MM.1S (cell line): ENCODE results near the gene IGDCC3.

ENCODE experiments used
- DNase-seq: peaks from one replicate; pipeline ENCODE4 v3.0.0-alpha.2; 2015
- H2AFZ ChIP-seq: fragments of 300-600 bp; sonication (generic); 2 replicates; pipeline ENCODE4 v1.6.0; 2016; ENCODE audit warnings: antibody characterized with exemption, low read length
- H3F3A ChIP-seq: fragments of 300-600 bp; sonication (generic); 2 replicates; pipeline ENCODE4 v1.6.1; 2016; ENCODE audit warnings: mild to moderate bottlenecking, antibody characterized with exemption, low read length, moderate library complexity, mixed read lengths; ENCODE audit not compliant: insufficient read depth
- H3K27ac ChIP-seq: fragments of 300-600 bp; sonication (generic); 2 replicates; pipeline ENCODE4 v1.5.1; 2016; ENCODE audit warnings: mild to moderate bottlenecking, low read length
- H3K27me3 ChIP-seq: fragments of 300-600 bp; sonication (generic); replicated peaks from 2 replicates; pipeline ENCODE4 v1.6.0; 2016; ENCODE audit warnings: low read length; ENCODE audit not compliant: insufficient read depth
- H3K36me3 ChIP-seq: fragments of 300-600 bp; sonication (generic); replicated peaks from 2 replicates; pipeline ENCODE4 v1.6.1; 2016; ENCODE audit warnings: mild to moderate bottlenecking, low read length, mixed read lengths; ENCODE audit not compliant: insufficient read depth
- H3K4me1 ChIP-seq: fragments of 300-600 bp; sonication (generic); 2 replicates; pipeline ENCODE4 v1.6.1; 2016; ENCODE audit warnings: low read length, mixed read lengths
- H3K4me2 ChIP-seq: fragments of 300-600 bp; sonication (generic); 2 replicates; pipeline ENCODE4 v1.6.0; 2016; ENCODE audit warnings: low read depth, low read length
- H3K4me3 ChIP-seq: fragments of 300-600 bp; sonication (generic); 2 replicates; pipeline ENCODE4 v1.5.1; 2016; ENCODE audit warnings: low read length, mixed read lengths
- H3K79me2 ChIP-seq: fragments of 300-600 bp; sonication (generic); 2 replicates; pipeline ENCODE4 v1.6.1; 2016; ENCODE audit warnings: mixed run types, low read length, mixed read lengths
- H3K9ac ChIP-seq: fragments of 300-600 bp; sonication (generic); 2 replicates; pipeline ENCODE4 v1.6.1; 2016; ENCODE audit warnings: low read length, mixed read lengths
- H3K9me2 ChIP-seq: fragments of 300-600 bp; sonication (generic); replicated peaks from 2 replicates; pipeline ENCODE4 v1.6.1; 2016; ENCODE audit warnings: mild to moderate bottlenecking, low read length, mixed read lengths; ENCODE audit not compliant: insufficient read depth
- H3K9me3 ChIP-seq: fragments of 300-600 bp; sonication (generic); replicated peaks from 2 replicates; pipeline ENCODE4 v1.6.1; 2016; ENCODE audit warnings: mild to moderate bottlenecking, low read length, mixed read lengths; ENCODE audit not compliant: insufficient read depth
- H4K20me1 ChIP-seq: fragments of 300-600 bp; sonication (generic); 2 replicates; pipeline ENCODE4 v1.6.1; 2016; ENCODE audit warnings: mild to moderate bottlenecking, low read length, moderate library complexity, mixed read lengths; ENCODE audit not compliant: insufficient read depth
- EZH2 ChIP-seq: fragments of 300-600 bp; sonication (generic); optimal IDR thresholded peaks from 2 replicates; pipeline ENCODE3; 2017; ENCODE audit warnings: low read depth, mild to moderate bottlenecking, antibody characterized with exemption, low read length, mixed read lengths
- EZH2phosphoT487 ChIP-seq: fragments of 300-600 bp; sonication (generic); IDR thresholded peaks from 2 replicates; pipeline ENCODE4 v1.6.1; 2018; ENCODE audit warnings: antibody characterized with exemption, low read length
- TF ChIP-seq, protein P1 (sequence below): fragments of 300-600 bp; sonication (generic); IDR thresholded peaks from 2 replicates; pipeline ENCODE4 v1.5.1; 2016; ENCODE audit warnings: antibody characterized with exemption, low read length, mixed read lengths

The IGDCC3 gene

DNA sequence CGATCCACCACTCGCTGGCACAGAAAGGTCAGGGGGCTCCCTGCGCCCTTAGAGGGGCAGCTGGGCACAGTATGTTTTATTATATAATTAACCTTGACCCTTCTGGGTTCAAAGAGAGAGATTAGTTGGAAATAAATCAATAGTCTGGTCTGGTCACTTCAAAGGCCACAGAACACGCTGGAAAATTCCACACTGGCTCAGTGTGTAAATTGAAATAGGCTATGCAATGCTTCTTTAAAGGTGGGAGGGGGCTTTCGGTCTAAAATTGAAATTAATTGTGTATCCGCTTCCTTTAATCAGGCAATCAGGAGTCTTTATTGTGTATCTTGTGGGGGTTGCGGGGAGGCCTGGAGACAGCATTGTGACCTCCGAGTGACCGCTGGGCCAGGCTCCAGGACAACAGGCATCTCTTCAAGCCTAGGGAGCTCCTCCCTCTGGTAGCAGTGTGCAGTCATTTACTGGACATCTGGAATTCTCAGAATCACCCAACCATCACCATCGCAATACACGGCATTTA, 65.3 kb downstream of the IGDCC3 start:
- H4K20me1 ChIP-seq = no peaks in the 10 kb centered on the region
- peaks cover 11% of the 10 kb centered on the region; the same call in 1 of the 2 replicates for H3K27me3 ChIP-seq
- no peaks in the 10 kb centered on the region for H3K79me2 ChIP-seq
- no peak overlapping the region for H3K4me3 ChIP-seq
- H3K4me2 ChIP-seq = no peak overlapping the region
- DNase-seq = no peak
- no peaks in the 10 kb centered on the region for H3K9me3 ChIP-seq
- TF ChIP-seq EZH2 = no peak
- TF ChIP-seq EZH2phosphoT487 = no peak
- TF ChIP-seq, protein P1, sequence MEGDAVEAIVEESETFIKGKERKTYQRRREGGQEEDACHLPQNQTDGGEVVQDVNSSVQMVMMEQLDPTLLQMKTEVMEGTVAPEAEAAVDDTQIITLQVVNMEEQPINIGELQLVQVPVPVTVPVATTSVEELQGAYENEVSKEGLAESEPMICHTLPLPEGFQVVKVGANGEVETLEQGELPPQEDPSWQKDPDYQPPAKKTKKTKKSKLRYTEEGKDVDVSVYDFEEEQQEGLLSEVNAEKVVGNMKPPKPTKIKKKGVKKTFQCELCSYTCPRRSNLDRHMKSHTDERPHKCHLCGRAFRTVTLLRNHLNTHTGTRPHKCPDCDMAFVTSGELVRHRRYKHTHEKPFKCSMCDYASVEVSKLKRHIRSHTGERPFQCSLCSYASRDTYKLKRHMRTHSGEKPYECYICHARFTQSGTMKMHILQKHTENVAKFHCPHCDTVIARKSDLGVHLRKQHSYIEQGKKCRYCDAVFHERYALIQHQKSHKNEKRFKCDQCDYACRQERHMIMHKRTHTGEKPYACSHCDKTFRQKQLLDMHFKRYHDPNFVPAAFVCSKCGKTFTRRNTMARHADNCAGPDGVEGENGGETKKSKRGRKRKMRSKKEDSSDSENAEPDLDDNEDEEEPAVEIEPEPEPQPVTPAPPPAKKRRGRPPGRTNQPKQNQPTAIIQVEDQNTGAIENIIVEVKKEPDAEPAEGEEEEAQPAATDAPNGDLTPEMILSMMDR = no peak
- H3K36me3 ChIP-seq = no peaks in the 10 kb centered on the region
- no peak overlapping the region for H2AFZ ChIP-seq
- H3K9me2 ChIP-seq = no peaks in the 10 kb centered on the region
- no peak overlapping the region for H3K27ac ChIP-seq
- H3F3A ChIP-seq = no peaks in the 10 kb centered on the region
- no peak overlapping the region for H3K9ac ChIP-seq
- no peaks in the 10 kb centered on the region for H3K4me1 ChIP-seq

DNA sequence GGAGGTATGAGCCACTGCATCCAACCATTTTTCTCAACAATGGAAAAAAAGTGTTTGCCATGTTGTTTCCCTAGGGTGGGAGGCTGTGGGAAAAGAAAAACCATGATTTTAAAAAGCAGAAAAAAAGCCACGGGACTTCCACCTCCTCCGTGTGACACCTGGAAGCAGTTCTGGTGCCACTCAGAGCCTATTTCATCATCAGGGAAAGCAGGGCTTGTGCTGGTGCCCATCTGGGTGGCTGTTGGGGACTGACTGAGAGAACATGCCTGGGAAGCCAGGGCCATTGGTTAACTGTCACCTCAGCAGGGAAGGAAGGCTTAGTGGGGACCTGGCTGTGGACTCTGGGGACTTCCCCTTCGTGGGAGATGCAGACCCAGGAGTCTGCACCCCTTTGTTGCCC, 66.0 kb downstream of the IGDCC3 start:
- H3F3A ChIP-seq = no peaks in the 10 kb centered on the region
- no peaks in the 10 kb centered on the region for H3K36me3 ChIP-seq
- H3K4me2 ChIP-seq = no peak overlapping the region
- H3K4me1 ChIP-seq = no peaks in the 10 kb centered on the region
- TF ChIP-seq, protein P1 = no peak
- TF ChIP-seq EZH2 = no peak
- TF ChIP-seq EZH2phosphoT487 = no peak
- no peak for DNase-seq
- H3K79me2 ChIP-seq = no peaks in the 10 kb centered on the region
- H3K4me3 ChIP-seq = no peak overlapping the region
- no peaks in the 10 kb centered on the region for H4K20me1 ChIP-seq
- H3K27ac ChIP-seq = no peak overlapping the region
- peaks cover 11% of the 10 kb centered on the region; the same call in 1 of the 2 replicates for H3K27me3 ChIP-seq
- H2AFZ ChIP-seq = no peak overlapping the region
- no peak overlapping the region for H3K9ac ChIP-seq
- no peaks in the 10 kb centered on the region for H3K9me3 ChIP-seq
- H3K9me2 ChIP-seq = no peaks in the 10 kb centered on the region

DNA sequence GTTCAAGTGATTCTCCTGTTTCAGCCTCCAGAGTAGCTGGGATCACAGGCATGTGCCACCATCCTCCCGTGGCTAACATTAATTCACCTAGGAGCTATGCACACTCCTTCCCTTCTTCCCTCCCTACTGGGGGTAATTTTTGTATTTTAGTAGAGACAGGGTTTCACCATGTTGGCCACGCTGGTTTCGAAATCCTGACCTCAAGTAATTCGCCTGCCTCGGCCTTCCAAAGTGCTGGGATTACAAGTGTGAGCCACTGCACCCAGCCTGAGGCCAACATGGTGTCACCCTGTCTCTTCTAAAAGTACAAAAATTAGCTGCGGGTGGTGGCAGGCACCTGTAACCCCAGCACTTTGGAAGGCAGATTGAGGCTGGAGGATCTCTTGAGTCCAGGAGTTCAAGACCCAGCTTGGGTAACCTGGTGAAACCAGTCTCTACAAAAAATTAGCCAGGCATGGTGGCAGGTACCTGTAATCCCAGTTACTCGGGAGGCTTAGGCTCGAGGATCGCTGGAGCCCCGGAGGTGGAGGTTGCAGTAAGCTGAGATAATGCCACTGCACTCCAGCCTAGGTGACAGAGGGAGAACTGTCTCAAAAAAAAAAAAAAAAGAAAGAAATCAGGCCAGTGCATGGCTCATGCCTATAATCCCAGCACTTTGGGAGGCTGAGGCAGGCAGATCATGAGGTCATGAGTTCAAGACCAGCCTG, 67.2 kb downstream of the IGDCC3 start:
- H3K4me1 ChIP-seq = no peaks in the 10 kb centered on the region
- H3K4me3 ChIP-seq = no peak overlapping the region
- peaks cover 10% of the 10 kb centered on the region; the same call in 1 of the 2 replicates for H3K27me3 ChIP-seq
- H3K4me2 ChIP-seq = no peak overlapping the region
- H3K79me2 ChIP-seq = no peaks in the 10 kb centered on the region
- H3F3A ChIP-seq = peaks cover 7% of the 10 kb centered on the region
- H3K9me2 ChIP-seq = no peaks in the 10 kb centered on the region
- DNase-seq = no peak
- TF ChIP-seq EZH2 (no peak), EZH2phosphoT487 (no peak)
- TF ChIP-seq, protein P1 = no peak
- H3K36me3 ChIP-seq = no peaks in the 10 kb centered on the region
- no peaks in the 10 kb centered on the region for H4K20me1 ChIP-seq
- no peaks in the 10 kb centered on the region for H3K9me3 ChIP-seq
- no peak overlapping the region for H2AFZ ChIP-seq
- H3K27ac ChIP-seq = no peak overlapping the region
- H3K9ac ChIP-seq = no peak overlapping the region
